Erythroblast (primary cell): Measurements from ENCODE around the gene FLRT3.

Experiments used
- GATA1 ChIP-seq: IDR thresholded peaks from 2 replicates; pipeline ENCODE4 v1.6.1; 2011; ENCODE audit warnings: low read depth, mild to moderate bottlenecking, control low read depth, low read length, moderate library complexity
- POLR2A ChIP-seq: IDR thresholded peaks from 2 replicates; pipeline ENCODE4 v1.6.1; 2011; ENCODE audit warnings: mild to moderate bottlenecking, low read length

DNA sequence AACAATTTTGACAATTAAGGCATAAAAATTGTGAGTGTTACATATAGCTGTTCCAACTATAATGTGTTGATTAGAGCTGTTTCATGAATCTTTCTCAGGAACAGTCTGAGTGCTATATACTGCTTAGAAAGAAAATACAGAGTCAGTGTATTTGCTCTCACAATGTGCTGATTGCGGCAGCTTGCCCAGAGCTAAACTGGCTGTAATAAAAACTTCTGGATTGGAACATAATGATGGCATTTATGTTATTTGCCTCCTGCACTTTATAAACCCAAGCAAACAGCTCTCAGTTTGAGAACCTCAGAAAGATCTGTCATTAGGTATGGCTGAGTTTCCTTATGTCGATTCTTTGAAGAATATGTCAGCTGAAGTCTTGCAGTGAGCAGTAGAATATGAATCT is 29.5 kb downstream of the FLRT3 start:
- no peak for TF ChIP-seq POLR2A
- no peak for TF ChIP-seq GATA1
